Liver (tissue), 9 donors: Measurements from ENCODE around the gene FAM168B. TPM values are rescaled to one million over a fixed set of nuclear protein-coding genes. Genes with fewer than 3 reads are reported as not detected.

Experiments
- DNase-seq: peaks from one replicate; pipeline ENCODE4 v3.0.0-alpha.2; 2017; ENCODE audit warnings: low spot score
- H3K27ac ChIP-seq, 2 donors: one replicate each; pipeline ENCODE4 v1.7.0; 2013; ENCODE audit warnings: inconsistent platforms in 2 of 2, low read length in 2 of 2, control low read depth in 1 of 2, low read depth in 1 of 2, mild to moderate bottlenecking in 1 of 2
- H3K27me3 ChIP-seq, 4 donors: one replicate each; pipeline versions ENCODE4 v1.6.1 to v1.7.0; 2013; ENCODE audit warnings: low read length in 3 of 4, inconsistent platforms in 1 of 4, mild to moderate bottlenecking in 1 of 4, moderate library complexity in 1 of 4; ENCODE audit not compliant: control insufficient read depth in 4 of 4, insufficient read depth in 4 of 4
- H3K36me3 ChIP-seq, 4 donors: one replicate each; pipeline versions ENCODE4 v1.6.1 to v1.7.0; 2013; ENCODE audit warnings: low read length in 3 of 4, mild to moderate bottlenecking in 3 of 4, low read depth in 1 of 4, moderate library complexity in 1 of 4; ENCODE audit not compliant: control insufficient read depth in 4 of 4, insufficient read depth in 3 of 4
- H3K4me1 ChIP-seq, 4 donors: one replicate each; pipeline versions ENCODE4 v1.6.1 to v1.7.0; 2013; ENCODE audit warnings: low read length in 3 of 4, mild to moderate bottlenecking in 3 of 4, moderate library complexity in 1 of 4; ENCODE audit not compliant: control insufficient read depth in 4 of 4, insufficient read depth in 4 of 4
- H3K4me3 ChIP-seq, 3 donors: one replicate each; pipeline versions ENCODE4 v1.6.1 to v1.7.0; 2013; ENCODE audit warnings: low read length in 3 of 3, control low read depth in 1 of 3, low read depth in 1 of 3, mild to moderate bottlenecking in 1 of 3
- H3K9ac ChIP-seq, 2 donors: one replicate each; pipeline ENCODE4 v1.7.0; 2013; ENCODE audit warnings: low read length in 2 of 2, mild to moderate bottlenecking in 2 of 2, moderate library complexity in 2 of 2, control low read depth in 1 of 2, low read depth in 1 of 2
- H3K9me3 ChIP-seq, 4 donors: one replicate each; pipeline versions ENCODE4 v1.6.1 to v1.7.0; 2013; ENCODE audit warnings: low read length in 3 of 4; ENCODE audit not compliant: control insufficient read depth in 4 of 4
- EGR1 ChIP-seq, 2 donors: IDR thresholded peaks; 2 replicates each; pipeline ENCODE4 v1.6.1; 2016 to 2018; ENCODE audit warnings: antibody characterized with exemption in 2 of 2, low read depth in 2 of 2
- FOXA1 ChIP-seq: IDR thresholded peaks from 2 replicates; pipeline ENCODE4 v1.6.1; 2016; ENCODE audit warnings: antibody characterized with exemption
- GABPA ChIP-seq, 2 donors: IDR thresholded peaks in 1 of 2; conservative IDR thresholded peaks in 1 of 2; 2 replicates each; pipeline ENCODE4 v1.6.1; 2016; ENCODE audit warnings: antibody characterized with exemption in 2 of 2, mild to moderate bottlenecking in 1 of 2, moderate library complexity in 1 of 2
- HNF4A ChIP-seq, 2 donors: conservative IDR thresholded peaks; 2 replicates each; pipeline ENCODE4 v1.6.1; 2016; ENCODE audit warnings: antibody characterized with exemption in 2 of 2, mild to moderate bottlenecking in 2 of 2
- HNF4G ChIP-seq: IDR thresholded peaks from 2 replicates; pipeline ENCODE4 v1.6.1; 2016; ENCODE audit warnings: antibody characterized with exemption
- JUND ChIP-seq, 2 donors: IDR thresholded peaks; 2 replicates each; pipeline ENCODE4 v1.6.1; 2016; ENCODE audit warnings: antibody characterized with exemption in 2 of 2
- NR2F2 ChIP-seq: IDR thresholded peaks from 2 replicates; pipeline ENCODE4 v1.6.1; 2016; ENCODE audit warnings: antibody characterized with exemption
- RAD21 ChIP-seq, 2 donors: IDR thresholded peaks; 2 replicates each; pipeline ENCODE4 v1.6.1; 2016; ENCODE audit warnings: antibody characterized with exemption in 2 of 2, mild to moderate bottlenecking in 2 of 2
- RXRA ChIP-seq, 2 donors: IDR thresholded peaks; 2 replicates each; pipeline ENCODE4 v1.6.1; 2017 to 2018; ENCODE audit warnings: antibody characterized with exemption in 2 of 2, mild to moderate bottlenecking in 1 of 2
- SP1 ChIP-seq: IDR thresholded peaks from 2 replicates; pipeline ENCODE4 v1.6.1; 2018; ENCODE audit warnings: antibody characterized with exemption, mild to moderate bottlenecking
- TAF1 ChIP-seq: conservative IDR thresholded peaks from 2 replicates; pipeline ENCODE4 v1.6.1; 2016; ENCODE audit warnings: antibody characterized with exemption, mild to moderate bottlenecking
- WGBS: extraction: QIAGEN DNeasy Blood & Tissue Kit; methylation state at CpG from one replicate; pipeline ENCODE4 v1.1.7; 2013; 5-methylcytosine and 5-hydroxymethylcytosine counted together
- polyA plus RNA-seq, 2 donors: library from polyadenylated mRNA; stranded (reverse) in 1 of 2; unstranded in 1 of 2; fragments of 200-250 nt in 1 of 2; fragments of >200 nt in 1 of 2; fragmentation: Nextera tagmentation in 1 of 2; extraction: Ambion mirVana in 1 of 2; gene quantifications; one replicate each; pipeline versions ENCODE4 v1.2.1 to v1.2.3, GENCODE V29; 2013 to 2015
- total RNA-seq, 2 donors: library from RNA; depleted of rRNA; stranded (reverse); fragments of >200 nt; gene quantifications; one replicate each; pipeline ENCODE4 v1.2.3, GENCODE V29; 2014
- TF ChIP-seq, protein P1 (sequence below): IDR thresholded peaks from 2 replicates; pipeline ENCODE4 v1.6.1; 2016; ENCODE audit warnings: antibody characterized with exemption
- TF ChIP-seq, protein P2 (sequence below): IDR thresholded peaks from 2 replicates; pipeline ENCODE4 v1.6.1; 2016; ENCODE audit warnings: antibody characterized with exemption, mild to moderate bottlenecking
- TF ChIP-seq, protein P3 (sequence below): IDR thresholded peaks from 2 replicates; pipeline ENCODE4 v1.6.1; 2016; ENCODE audit warnings: antibody characterized with exemption
- TF ChIP-seq, protein P4 (sequence below): fragments of 150-350 bp; IDR thresholded peaks from 2 replicates; pipeline ENCODE4 v1.5.1; 2017; ENCODE audit warnings: improper control_type of control experiment, low read depth, low read length; ENCODE audit not compliant: missing input control
- TF ChIP-seq, protein P5 (sequence below): IDR thresholded peaks from 2 replicates; pipeline ENCODE4 v1.6.1; 2016; ENCODE audit warnings: antibody characterized with exemption
- donor health status: healthy.
- donor health status: healthy.
- donor health status: healthy.
- donor health status: healthy.
- donor health status: healthy.

Gene FAM168B
- total and polyA plus RNA-seq, 4 donors, result 13.9 to 62.3 (median 30.8) TPM

DNA sequence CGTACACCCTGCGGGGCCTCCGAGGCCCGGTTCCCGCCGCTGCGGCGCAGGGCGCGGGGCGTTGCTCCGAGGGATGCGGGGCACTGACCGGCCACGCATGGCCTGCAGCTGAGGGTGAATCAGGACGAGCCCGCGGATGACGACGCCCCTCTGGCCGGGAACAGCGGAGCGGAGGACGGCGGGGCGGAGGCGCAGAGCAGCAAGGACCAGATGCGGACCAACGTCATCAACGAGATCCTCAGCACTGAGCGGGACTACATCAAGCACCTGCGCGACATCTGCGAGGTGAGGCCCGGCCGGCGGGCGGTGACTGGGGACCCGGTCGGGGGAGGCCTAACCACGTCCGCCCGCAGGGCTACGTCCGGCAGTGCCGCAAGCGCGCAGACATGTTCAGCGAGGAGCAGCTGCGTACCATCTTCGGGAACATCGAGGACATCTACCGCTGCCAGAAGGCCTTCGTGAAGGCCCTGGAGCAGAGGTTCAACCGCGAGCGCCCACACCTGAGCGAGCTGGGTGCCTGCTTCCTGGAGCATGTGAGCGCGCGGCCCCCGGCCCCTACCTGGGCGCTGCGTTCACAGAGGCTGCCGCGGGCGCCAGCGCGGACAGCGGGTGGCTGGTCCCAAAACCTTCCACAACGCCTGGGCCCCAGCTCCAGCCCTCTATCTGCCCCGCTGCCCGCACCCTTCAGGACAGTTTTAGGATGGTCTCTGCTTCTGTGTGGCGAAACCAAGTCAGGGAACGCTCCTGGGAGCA lies 53.2 kb downstream of the FAM168B start:
- H3K27ac ChIP-seq, result no peak overlapping the region
- H3K9me3 ChIP-seq, result no peaks in the 10 kb centered on the region
- TF ChIP-seq, protein P1, sequence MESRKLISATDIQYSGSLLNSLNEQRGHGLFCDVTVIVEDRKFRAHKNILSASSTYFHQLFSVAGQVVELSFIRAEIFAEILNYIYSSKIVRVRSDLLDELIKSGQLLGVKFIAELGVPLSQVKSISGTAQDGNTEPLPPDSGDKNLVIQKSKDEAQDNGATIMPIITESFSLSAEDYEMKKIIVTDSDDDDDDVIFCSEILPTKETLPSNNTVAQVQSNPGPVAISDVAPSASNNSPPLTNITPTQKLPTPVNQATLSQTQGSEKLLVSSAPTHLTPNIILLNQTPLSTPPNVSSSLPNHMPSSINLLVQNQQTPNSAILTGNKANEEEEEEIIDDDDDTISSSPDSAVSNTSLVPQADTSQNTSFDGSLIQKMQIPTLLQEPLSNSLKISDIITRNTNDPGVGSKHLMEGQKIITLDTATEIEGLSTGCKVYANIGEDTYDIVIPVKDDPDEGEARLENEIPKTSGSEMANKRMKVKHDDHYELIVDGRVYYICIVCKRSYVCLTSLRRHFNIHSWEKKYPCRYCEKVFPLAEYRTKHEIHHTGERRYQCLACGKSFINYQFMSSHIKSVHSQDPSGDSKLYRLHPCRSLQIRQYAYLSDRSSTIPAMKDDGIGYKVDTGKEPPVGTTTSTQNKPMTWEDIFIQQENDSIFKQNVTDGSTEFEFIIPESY, result no peak
- TF ChIP-seq, protein P2, sequence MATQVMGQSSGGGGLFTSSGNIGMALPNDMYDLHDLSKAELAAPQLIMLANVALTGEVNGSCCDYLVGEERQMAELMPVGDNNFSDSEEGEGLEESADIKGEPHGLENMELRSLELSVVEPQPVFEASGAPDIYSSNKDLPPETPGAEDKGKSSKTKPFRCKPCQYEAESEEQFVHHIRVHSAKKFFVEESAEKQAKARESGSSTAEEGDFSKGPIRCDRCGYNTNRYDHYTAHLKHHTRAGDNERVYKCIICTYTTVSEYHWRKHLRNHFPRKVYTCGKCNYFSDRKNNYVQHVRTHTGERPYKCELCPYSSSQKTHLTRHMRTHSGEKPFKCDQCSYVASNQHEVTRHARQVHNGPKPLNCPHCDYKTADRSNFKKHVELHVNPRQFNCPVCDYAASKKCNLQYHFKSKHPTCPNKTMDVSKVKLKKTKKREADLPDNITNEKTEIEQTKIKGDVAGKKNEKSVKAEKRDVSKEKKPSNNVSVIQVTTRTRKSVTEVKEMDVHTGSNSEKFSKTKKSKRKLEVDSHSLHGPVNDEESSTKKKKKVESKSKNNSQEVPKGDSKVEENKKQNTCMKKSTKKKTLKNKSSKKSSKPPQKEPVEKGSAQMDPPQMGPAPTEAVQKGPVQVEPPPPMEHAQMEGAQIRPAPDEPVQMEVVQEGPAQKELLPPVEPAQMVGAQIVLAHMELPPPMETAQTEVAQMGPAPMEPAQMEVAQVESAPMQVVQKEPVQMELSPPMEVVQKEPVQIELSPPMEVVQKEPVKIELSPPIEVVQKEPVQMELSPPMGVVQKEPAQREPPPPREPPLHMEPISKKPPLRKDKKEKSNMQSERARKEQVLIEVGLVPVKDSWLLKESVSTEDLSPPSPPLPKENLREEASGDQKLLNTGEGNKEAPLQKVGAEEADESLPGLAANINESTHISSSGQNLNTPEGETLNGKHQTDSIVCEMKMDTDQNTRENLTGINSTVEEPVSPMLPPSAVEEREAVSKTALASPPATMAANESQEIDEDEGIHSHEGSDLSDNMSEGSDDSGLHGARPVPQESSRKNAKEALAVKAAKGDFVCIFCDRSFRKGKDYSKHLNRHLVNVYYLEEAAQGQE, result no peak
- TF ChIP-seq, protein P3, sequence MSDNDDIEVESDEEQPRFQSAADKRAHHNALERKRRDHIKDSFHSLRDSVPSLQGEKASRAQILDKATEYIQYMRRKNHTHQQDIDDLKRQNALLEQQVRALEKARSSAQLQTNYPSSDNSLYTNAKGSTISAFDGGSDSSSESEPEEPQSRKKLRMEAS, result no peak
- TF ChIP-seq EGR1 (IDR thresholded peaks at IDR 0.05; ENCODE audit: low read depth in 2 of 2) (no peak), RAD21 (IDR thresholded peaks at IDR 0.05) (no peak)
- TF ChIP-seq, protein P4, sequence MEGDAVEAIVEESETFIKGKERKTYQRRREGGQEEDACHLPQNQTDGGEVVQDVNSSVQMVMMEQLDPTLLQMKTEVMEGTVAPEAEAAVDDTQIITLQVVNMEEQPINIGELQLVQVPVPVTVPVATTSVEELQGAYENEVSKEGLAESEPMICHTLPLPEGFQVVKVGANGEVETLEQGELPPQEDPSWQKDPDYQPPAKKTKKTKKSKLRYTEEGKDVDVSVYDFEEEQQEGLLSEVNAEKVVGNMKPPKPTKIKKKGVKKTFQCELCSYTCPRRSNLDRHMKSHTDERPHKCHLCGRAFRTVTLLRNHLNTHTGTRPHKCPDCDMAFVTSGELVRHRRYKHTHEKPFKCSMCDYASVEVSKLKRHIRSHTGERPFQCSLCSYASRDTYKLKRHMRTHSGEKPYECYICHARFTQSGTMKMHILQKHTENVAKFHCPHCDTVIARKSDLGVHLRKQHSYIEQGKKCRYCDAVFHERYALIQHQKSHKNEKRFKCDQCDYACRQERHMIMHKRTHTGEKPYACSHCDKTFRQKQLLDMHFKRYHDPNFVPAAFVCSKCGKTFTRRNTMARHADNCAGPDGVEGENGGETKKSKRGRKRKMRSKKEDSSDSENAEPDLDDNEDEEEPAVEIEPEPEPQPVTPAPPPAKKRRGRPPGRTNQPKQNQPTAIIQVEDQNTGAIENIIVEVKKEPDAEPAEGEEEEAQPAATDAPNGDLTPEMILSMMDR, result no peak
- DNase-seq, result peak; percentile 33
- H3K36me3 ChIP-seq, result no peaks in the 10 kb centered on the region
- WGBS, result 27% methylated on average over 75 of the region's 75 CpGs
- H3K27me3 ChIP-seq, result peaks cover 0 to 9% (median 0%) of the 10 kb centered on the region in 4 donors
- H3K4me3 ChIP-seq, result peak overlapping the region in 1 of 3 donors; percentile 16
- no peak overlapping the region for H3K9ac ChIP-seq
- peaks cover under 1 to 2% (median 1%) of the 10 kb centered on the region in 4 donors for H3K4me1 ChIP-seq

DNA sequence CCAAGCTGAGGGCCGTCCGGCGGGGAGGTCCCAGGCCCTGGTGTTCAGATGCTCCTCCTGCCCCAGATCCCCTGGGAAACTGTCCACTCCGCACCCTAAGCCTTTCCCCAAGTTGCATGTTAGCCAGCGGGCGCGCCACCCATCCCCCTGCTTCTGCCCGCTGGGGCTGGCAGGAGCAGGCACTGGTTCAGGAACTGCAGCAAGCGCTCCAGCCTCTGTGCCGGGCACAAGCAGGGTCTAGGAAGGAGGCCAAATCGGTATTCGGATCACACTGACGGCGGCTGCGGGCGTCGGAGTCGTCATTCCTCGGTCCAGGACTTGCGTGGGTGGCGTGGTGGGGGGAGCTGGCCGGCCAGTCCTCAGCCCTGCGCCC lies 53.7 kb downstream of the FAM168B start:
- peak; percentile 25 for DNase-seq
- H3K27ac ChIP-seq, result no peak overlapping the region
- H3K4me3 ChIP-seq, result no peak overlapping the region
- H3K27me3 ChIP-seq, result peaks cover 0 to 14% (median 0%) of the 10 kb centered on the region in 4 donors
- no peaks in the 10 kb centered on the region for H3K9me3 ChIP-seq
- no peaks in the 10 kb centered on the region for H3K36me3 ChIP-seq
- no peak overlapping the region for H3K9ac ChIP-seq
- peaks cover 3 to 5% (median 4%) of the 10 kb centered on the region in 4 donors for H3K4me1 ChIP-seq
- no peak for TF ChIP-seq GABPA (IDR thresholded peaks at IDR 0.05 in 1 of 2, conservative IDR thresholded peaks at IDR 0.05 in 1 of 2)
- TF ChIP-seq, protein P5, sequence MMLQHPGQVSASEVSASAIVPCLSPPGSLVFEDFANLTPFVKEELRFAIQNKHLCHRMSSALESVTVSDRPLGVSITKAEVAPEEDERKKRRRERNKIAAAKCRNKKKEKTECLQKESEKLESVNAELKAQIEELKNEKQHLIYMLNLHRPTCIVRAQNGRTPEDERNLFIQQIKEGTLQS, result no peak
- TF ChIP-seq HNF4G, result no peak
- TF ChIP-seq JUND (IDR thresholded peaks at IDR 0.05), result no peak
- TF ChIP-seq HNF4A (conservative IDR thresholded peaks at IDR 0.05), result no peak
- no peak for TF ChIP-seq EGR1 (IDR thresholded peaks at IDR 0.05; ENCODE audit: low read depth in 2 of 2)
- TF ChIP-seq SP1, result no peak
- no peak for TF ChIP-seq FOXA1
- no peak for TF ChIP-seq RXRA (IDR thresholded peaks at IDR 0.05)
- TF ChIP-seq, protein P4, result no peak
- no peak for TF ChIP-seq TAF1
- no peak for TF ChIP-seq NR2F2
- 68% methylated on average over 23 of the region's 23 CpGs for WGBS
